GM18526 (cell line): ENCODE data around the gene SULT1A2.
A peak's percentile ranks its signal among the peaks of the same experiment; 100 is the strongest.

Experiments used
- POLR2A ChIP-seq: IDR thresholded peaks from 3 replicates; pipeline ENCODE4 v1.6.1; 2011; ENCODE audit not compliant: insufficient read length; ENCODE audit errors: extremely low read depth

SULT1A2 gene

DNA sequence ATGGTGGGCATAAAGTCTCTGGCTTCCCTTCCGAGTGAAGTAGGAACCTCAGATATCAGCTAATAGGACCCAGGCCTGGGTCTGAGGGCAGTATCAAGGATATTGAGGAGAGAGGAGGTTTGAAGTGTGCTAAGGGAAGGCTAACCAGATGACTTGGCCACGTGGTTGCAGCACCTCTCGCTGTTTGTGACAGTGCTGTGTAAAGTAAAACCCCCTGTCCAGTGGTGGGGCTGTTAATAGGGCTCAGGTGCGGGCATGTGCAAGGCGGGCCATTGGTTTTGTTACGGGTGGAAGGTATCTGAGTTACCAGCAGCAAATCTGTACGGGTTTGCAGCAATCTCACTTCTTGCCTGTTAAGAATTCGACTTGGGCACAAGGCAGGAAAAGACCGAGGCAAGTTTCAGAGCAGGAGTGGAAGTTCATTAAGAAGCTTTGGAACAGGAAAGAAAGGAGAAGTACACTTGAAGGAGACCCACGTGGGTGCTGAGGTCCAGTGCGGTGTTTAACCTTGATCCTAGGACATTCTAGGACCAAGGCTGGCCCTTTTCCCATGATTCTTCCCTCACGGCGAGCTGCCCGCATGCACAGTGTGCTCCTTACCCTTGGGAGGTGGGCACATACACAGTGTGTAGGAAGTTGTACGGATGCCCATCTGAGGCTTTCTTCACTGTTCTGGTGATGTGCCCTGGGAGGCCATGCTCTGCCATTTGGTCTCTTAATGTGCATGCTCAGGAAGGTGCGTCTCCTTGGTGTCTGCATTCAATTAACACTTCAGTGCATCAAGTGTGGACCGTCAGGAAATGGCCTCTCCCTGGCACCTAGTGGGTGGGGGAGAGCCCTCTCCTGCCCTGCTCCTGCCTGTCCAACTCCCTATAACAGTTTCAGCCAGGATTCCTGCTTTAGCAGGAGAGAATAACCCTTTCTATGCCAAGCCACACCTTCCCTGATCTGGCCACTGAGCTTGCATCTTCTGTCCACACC lies 22.8 kb downstream of the SULT1A2 start:
- TF ChIP-seq POLR2A, result no peak

DNA sequence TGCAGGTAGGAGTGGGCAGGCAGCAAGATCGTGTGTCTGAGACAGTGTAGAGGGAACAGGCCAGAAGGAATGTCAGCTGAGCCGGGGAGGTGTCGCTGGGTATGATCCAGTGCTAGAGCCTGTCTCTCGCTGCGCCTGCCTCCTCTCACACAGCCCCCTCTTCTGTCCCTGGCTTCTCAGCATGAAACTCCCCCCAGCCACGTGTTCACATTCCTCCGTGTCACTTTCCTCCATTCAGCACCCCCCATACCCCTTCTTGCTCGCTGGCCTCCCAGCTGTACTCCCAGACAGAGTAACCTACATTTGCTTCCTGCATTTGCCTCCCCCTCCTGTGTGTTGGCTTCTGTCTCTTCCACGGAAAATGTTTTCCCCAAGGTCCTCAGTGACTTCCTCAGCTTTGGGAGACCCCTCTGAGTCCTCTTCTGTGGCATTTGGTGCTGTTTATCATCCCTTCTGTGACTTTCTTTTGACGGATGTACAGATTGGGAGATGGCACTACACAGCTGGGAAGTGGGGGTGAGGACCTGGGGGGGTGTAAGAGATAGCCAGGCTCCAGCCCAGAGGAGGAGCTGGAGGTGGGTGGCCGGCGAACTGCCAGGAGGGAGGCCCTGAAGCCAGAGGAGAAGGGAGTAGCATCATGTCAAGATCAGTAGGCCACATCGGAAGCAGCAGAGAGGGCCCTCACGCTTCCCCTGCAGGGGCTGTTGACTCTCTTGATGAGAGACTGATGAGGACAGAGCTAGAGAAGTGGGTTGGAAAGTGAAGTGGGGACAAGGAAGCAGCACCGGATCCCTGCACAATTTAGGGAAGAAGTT lies 23.9 kb downstream of the SULT1A2 start:
- no peak for TF ChIP-seq POLR2A

DNA sequence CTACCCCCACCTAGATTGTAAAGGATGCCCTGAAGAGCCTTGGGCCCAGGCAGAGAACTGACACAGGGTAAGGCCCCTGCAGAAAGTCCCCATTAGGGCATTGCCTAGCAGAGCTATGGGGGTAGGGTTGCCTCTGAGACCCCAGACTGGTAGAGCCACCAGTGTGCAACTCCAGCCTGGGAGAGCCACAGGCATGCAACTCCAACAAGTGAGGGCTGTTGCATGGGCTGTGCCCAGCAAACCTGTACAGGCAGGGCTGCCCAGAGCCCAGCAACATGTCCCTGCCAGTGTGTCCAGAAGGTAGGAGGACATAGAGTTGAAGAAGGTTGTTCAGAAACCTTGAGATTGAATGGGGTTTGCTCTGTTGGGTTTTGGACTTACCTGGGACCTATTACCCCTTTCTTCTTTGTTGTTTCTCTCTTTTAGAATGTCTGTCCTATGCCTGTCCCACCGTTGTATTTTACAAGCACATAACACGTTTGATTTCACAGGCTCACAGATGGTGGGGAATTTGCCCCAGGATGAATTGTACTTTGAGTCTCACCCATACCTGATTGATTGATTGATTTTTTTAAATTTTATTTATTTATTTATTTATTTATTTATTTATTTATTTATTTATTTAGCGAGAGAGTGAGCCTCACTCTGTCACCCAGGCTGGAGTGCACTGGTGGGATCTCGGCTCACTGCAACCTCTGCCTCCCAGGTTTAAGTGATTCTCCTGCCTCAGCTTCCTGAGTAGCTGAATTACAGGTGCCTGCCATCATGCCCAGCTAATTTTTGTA lies 26.7 kb downstream of the SULT1A2 start:
- no peak for TF ChIP-seq POLR2A

DNA sequence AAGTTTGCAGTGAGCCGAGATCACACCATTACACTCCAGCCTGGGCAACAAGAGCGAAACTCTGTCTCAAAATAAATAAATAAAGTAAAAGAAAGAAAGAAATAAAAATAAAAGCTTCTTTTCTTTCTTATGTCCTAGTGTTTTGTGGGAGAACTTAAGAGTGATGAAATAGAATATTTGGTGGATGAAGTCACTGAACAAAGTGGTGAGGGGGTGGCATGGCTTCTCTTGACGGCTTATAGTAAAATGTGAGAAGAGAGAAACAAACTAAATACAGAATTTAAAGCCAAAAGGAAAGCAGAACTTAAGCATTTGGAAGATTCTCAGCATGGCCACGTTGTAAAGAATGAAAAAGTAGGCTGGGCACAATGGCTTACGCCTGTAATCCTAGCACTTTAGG lies 27.8 kb downstream of the SULT1A2 start:
- no peak for TF ChIP-seq POLR2A

DNA sequence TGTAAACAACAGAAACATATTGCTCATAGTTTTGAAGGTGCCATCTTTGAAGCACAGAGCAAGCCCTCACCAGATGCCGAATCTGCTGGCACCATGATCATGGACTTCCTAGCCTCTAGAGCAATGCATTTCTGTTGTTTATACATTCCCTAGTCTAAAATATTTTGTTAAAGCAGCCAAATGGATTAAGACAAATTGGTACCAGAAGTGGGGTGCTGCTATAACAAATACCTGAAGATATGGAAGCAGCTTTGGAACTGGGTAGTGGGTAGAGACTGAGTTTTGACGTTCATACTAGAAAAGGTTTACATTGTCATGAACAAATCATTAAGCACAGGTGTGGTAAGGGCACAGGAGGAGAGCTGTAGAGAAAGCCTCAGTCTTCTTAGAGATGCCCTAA lies 29.6 kb downstream of the SULT1A2 start:
- TF ChIP-seq POLR2A, result no peak

DNA sequence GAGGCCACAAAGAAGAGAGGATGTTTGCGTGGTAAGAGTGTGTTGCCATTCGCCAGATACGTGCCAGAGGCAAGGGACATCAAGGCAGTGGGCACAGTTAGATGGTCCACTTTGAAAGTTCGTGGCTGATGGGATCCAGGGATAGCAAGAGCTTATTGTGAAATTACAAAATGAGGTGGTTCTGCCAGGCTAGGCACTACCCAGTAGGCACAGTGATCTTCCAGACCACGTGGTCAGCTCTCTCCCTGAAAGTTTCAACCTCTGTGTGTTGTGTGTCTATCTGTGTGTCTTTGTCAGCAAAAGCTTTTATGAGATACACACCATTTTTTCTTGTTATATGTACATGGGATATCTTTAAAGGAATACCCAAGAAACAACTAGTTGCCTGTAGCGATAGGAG lies 33.6 kb downstream of the SULT1A2 start:
- TF ChIP-seq POLR2A, result no peak

DNA sequence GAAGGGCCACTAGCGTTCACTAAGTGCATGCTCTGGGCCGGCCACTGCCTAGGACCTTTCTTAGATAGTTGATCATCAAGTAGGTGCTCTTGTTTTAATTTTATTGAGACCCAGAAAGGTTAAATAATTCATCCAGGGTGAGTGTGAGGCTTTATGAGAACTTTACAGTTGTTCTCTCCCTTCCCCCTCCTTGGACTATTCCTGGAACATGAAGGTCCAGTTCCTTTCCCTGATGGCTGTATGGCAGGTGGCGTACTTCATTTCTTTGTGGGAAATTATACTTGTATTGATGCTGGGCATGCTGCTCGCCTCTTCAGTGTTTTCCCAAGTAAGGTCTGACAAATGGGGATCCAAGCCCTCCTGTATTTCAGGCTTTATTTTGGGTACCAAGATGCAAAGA lies 34.7 kb downstream of the SULT1A2 start:
- TF ChIP-seq POLR2A, result no peak

DNA sequence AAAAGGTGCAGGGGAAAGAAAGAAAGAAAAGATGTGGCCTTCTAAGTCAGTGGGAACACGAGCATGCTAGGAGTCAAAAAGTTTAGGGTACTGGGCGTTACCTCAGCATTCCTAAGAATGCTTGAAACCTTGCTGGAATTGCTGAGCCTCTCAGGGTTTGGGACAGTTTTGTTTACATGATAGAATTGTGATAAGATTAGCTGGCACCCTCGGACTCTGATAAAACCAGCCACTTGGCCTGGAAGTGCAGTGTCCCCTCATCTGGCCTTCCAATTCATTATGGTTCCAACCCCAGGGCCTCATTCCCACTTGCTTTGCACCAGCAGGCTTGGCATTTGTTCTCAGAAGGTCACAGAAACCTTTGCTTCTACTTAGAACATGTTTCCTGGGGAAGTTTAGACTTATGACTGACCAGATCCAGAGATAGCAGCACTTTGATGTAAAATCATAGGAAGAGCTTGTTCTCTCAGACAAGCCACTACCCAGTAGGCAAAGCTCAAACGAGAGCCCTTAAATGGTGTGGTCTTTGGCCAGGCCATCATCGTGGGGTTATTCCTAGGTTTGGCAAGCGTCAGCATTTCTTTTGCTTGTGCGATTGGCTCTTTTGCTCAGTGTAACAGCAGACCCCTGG lies 35.2 kb downstream of the SULT1A2 start:
- TF ChIP-seq POLR2A, result no peak

DNA sequence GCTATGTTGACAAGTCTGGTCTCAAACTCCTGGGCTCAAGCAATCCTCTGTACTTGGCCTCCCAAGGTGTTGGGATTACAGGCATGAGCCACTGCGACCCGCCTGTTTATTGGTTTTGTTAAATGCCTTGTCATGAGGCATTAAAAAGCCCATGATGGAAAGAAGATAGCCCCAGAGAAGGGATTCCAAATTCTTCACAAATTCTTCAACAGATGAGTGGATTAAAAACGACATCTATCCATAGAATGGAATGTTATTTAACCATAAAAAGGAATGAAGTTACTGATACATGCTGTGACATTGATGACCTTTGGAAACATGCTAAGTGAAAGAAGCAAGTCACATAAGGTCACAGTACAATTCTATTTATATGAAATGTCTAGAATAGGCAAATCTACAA lies 38.4 kb downstream of the SULT1A2 start:
- no peak for TF ChIP-seq POLR2A

DNA sequence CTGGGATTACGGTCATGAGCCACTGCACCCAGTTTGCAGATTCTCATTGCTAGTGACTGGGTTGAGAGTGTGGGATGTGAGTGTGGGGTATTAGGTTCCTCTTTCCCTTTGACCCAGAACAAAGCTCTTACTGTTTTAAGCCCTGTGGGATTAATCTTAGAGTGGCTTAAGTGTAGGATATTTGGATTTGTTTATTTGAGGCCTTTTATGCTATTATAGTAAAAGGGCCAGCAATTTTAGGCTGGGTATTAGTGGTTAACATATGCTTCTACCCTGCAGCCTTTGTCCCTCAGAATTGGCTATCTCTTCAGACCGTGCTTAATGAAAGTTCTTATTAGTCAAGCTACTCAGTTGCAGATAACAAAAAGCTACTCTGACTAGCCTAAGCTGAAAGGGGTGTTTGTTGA lies 39.9 kb downstream of the SULT1A2 start:
- no peak for TF ChIP-seq POLR2A

DNA sequence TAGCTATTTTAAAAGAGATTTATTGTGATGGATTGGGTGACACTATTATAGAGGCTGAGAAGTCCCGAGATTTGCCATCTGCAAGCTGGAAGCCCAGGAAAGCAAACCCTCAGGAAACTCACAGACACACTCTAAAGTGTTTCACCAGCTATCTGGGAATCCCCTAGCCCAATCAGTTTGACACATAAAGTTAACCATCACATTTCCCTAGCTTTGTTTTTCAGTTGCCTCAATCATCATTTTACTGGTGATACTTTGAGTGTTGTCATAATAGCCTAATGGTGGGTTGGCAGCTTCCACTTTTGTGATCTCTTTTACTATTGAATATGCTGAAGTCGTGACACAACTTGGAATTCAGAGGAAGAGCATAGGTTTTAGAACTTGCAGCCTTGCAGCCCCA lies 41.3 kb downstream of the SULT1A2 start:
- TF ChIP-seq POLR2A, result no peak

DNA sequence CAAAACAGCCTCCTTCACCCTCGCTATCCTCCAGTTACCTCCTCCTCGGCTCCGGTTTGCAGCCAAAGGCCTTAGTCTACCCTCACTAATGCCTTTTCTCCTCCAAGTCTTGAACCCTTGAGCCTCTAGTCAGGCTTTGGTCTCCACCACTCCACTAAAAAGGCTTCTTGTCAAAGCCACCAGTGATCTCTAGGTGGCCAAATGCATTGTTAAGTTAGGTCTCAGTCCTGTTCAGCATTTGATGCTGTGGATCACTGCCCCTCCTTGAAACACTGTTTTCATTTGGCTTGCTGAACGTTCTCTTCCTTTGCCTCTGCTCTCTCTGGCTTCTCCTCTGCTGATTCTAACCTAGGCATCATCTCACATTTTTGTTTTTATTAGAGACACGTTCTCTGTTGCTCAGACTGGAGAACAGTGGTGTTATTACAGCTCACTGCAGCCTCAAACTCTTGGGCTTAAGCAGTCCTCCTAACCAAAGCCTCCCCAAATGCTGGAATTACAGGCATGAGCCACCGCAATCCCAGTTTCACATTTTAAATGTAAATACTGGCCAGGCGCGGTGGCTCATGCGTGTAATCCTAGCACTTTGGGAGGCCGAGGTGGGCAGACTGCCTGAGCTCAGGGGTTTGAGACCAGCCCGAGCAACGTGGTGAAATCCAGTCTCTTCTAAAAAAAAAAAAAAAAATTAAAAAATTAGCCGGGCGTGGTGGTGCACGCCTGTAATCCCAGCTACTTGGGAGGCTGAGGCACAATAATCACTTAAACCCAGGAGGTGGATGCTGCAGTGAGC lies 42.0 kb downstream of the SULT1A2 start:
- TF ChIP-seq POLR2A, result no peak

DNA sequence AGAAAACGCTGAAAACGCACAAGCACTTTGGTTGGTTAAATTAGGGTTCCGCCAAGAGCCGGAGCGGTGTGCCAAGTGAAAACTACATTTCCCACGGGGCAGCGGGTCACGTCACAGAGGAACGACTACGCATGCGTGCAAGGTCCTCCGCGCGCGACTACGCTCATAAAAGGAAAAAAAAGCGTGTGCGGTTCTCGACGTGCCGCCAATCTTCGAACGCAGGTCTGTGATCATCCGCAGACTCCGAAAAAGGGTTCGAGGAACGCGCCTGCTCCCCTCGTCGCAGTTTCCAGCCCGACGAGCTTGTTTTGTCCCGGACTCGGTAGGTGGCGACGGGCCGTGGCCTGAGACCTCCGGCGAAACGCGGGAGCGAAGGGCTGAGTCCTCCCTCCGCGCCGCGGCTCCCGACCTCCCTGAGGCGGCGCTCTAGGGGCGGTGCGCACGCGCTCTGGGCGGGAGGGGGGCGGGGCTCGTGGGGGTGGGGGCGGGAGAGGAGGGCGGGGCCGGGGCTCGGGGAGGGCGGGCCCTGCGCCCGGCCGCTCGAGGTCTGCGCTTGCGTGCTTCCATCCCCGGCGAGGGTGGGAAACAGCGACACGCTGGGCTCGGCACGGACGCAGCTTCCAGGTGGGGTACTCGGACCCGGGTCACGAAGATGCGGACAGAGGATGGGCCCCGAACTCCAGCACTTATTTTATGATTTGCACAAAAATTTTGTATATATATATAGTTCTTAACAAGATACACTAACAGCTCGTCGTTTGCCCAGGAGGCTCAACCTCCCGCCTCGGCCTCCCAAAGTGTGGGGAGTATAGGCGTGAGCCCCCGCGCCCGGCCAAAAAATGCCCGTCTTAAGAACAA lies 42.8 kb downstream of the SULT1A2 start, which contains the start of gene SGF29:
Gene SGF29 (plus strand): TSS at position 145 of the 858 bp plus-strand sequence. CDS start 27,150 bp downstream, outside the sequence.
- peak; percentile 98 for TF ChIP-seq POLR2A
